ENCODE data around the gene TBC1D16. TPM values are rescaled to one million over a fixed set of nuclear protein-coding genes. Genes with fewer than 3 reads are reported as not detected.
"Not testable (repeated sequence)": the region's sequence is repeated elsewhere in the genome, so short reads cannot be mapped to it uniquely, and the experiment has no call there.

TBC1D16 gene
- total and polyA plus RNA-seq, 8 donors: 17.3 to 49.1 (median 31.3) TPM

GRCh38 chr17:79997011-79997660 is 38.5 kb downstream of the TBC1D16 start:
- no peak overlapping the region for H3K4me3 ChIP-seq
- no peak for TF ChIP-seq CTCF (IDR thresholded peaks at IDR 0.05)
- ATAC-seq (peak; percentile 38), DNase-seq (peak in 2 of 4 donors; percentile 55 to 87)
- no peaks in the 10 kb centered on the region for H3K9me3 ChIP-seq
- peak overlapping the region in 1 of 2 donors; percentile 93 for H3K27ac ChIP-seq
- H3K4me1 ChIP-seq: peaks cover 20 to 54% of the 10 kb centered on the region in 2 donors
- peaks cover 0 to 17% of the 10 kb centered on the region in 2 donors for H3K36me3 ChIP-seq
- intact Hi-C loops (cut with DNase I): no loop called here
- H3K27me3 ChIP-seq: peaks cover 0 to 4% of the 10 kb centered on the region in 2 donors

DNA sequence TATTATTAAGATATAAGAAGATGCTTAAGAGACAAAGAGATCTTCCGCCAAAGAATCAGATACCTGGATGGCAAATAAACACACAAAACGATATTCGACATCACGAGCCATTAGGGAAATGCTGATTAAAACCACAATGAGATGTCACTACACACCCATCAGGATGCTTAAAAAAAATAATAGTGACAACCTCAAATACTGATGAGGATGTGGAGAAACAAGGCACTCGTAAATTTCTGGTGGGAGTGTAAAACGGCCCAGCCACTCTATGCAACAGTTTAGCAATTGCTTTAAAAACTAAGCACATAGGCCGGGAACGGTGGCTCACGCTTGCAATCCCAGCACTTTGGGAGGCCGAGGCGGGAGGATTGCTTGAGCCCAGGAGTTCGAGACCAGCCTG is 39.4 kb downstream of the TBC1D16 start:
- H3K9me3 ChIP-seq: no peaks in the 10 kb centered on the region
- H3K36me3 ChIP-seq: peaks cover 0 to 10% of the 10 kb centered on the region in 2 donors
- H3K4me3 ChIP-seq: no peak overlapping the region
- H3K27me3 ChIP-seq: peaks cover 0 to 9% of the 10 kb centered on the region in 2 donors
- DNase-seq (no peak), ATAC-seq (no peak)
- H3K27ac ChIP-seq: peak overlapping the region in 1 of 2 donors; percentile 93
- intact Hi-C loops (cut with DNase I): no loop called here
- H3K4me1 ChIP-seq: peaks cover 25 to 60% of the 10 kb centered on the region in 2 donors
- no peak for TF ChIP-seq CTCF (IDR thresholded peaks at IDR 0.05)

GRCh38 chr17:79995696-79996095 is 40.0 kb downstream of the TBC1D16 start:
- no peaks in the 10 kb centered on the region for H3K9me3 ChIP-seq
- peaks cover 0 to 9% of the 10 kb centered on the region in 2 donors for H3K27me3 ChIP-seq
- TF ChIP-seq CTCF (IDR thresholded peaks at IDR 0.05): no peak
- H3K4me3 ChIP-seq: no peak overlapping the region
- H3K4me1 ChIP-seq: peaks cover 25 to 60% of the 10 kb centered on the region in 2 donors
- H3K27ac ChIP-seq: peak overlapping the region in 1 of 2 donors; percentile 93
- ATAC-seq (no peak), DNase-seq (no peak)
- peaks cover 0 to 4% of the 10 kb centered on the region in 2 donors for H3K36me3 ChIP-seq
- intact Hi-C loops (cut with DNase I): no loop called here

DNA sequence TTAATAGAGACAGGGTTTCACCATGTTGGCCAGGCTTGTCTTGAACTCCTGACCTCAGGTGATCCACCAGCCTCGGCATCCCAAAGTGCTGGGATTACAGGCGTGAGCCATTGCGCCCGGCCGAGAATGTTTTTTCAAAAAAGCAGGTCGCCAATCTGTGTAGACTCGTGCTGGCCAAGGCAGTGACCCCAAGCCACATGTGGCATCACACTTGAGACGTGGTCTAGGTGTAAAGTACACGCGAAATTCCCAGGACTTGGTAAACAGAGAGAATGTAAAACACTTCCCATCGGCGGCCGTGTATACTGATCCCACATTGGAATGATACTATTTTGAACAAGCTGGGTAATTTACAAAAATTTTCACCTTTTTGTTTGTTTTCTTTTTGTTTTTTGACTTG is 41.1 kb downstream of the TBC1D16 start:
- DNase-seq: no peak
- Histone ChIP-seq H3K27ac (no peak overlapping the region), H3K9me3 (no peaks in the 10 kb centered on the region), H3K36me3 (no peaks in the 10 kb centered on the region), H3K4me1 (peaks cover 25 to 60% of the 10 kb centered on the region in 2 donors), H3K4me3 (no peak overlapping the region), H3K27me3 (peaks cover 0 to 9% of the 10 kb centered on the region in 2 donors)
- ATAC-seq: no peak
- intact Hi-C loops (cut with DNase I): loop anchor here in 1 of 2 donors (5.0 kb wide), 1 partner anchor 207 kb away; no protein-coding TSS in a partner anchor
- TF ChIP-seq CTCF (IDR thresholded peaks at IDR 0.05): no peak

DNA sequence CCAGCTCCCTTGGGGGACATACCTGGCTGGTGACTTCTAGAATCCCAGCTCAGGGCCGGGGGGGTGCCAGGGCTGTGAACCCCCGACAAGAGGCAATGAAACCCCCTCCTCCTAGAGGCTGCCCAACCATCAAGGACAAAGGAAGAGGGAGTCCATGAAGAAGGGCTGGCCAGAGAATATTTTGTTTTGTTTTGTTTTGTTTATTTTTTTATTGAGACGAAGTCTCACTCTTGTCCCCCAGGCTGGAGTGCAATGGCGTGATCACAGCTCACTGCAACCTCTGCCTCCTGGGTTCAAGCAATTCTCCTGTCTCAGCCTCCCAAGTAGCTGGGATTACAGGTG is 41.5 kb downstream of the TBC1D16 start:
- H3K4me1 ChIP-seq: peaks cover 25 to 60% of the 10 kb centered on the region in 2 donors
- not testable (repeated sequence) for H3K4me3 ChIP-seq, DNase-seq, H3K27me3 ChIP-seq, ATAC-seq, H3K9me3 ChIP-seq, H3K36me3 ChIP-seq
- intact Hi-C loops (cut with DNase I): loop anchor here in 1 of 2 donors (5.0 kb wide), 1 partner anchor 207 kb away; no protein-coding TSS in a partner anchor
- peak overlapping the region in 1 of 2 donors; percentile 81 for H3K27ac ChIP-seq
